ENCODE measurements around the gene FAM135A. TPM values are rescaled to one million over a fixed set of nuclear protein-coding genes. Genes with fewer than 3 reads are reported as not detected.

The FAM135A gene
- total and polyA plus RNA-seq, 2 of the 4 experiments (the other 2 are of a cell fraction): 2.2 to 7.9 TPM

GRCh38 chr6:70538376-70538775 lies 125.1 kb downstream of the FAM135A start:
- Histone ChIP-seq H3K27me3 (ENCODE audit: control insufficient read depth, insufficient read depth, low read length) (no peaks in the 10 kb centered on the region), H3K56ac (ENCODE audit: extremely low read depth, insufficient read depth, low read length) (no peak overlapping the region), H3K9me1 (ENCODE audit: insufficient read depth, low read length) (no peaks in the 10 kb centered on the region), H2BK20ac (ENCODE audit: low read depth, low read length) (no peak overlapping the region), H3K36me3 (ENCODE audit: control insufficient read depth, insufficient read depth, low read length) (peaks cover 5% of the 10 kb centered on the region; the same call in 1 of the 2 replicates), H3K4me2 (ENCODE audit: low read depth, low read length) (no peak overlapping the region), H2BK5ac (ENCODE audit: low read depth, low read length, poor library complexity, severe bottlenecking) (no peak overlapping the region), H3K9ac (ENCODE audit: low read depth, low read length) (no peak overlapping the region), H3K14ac (replicated peaks; ENCODE audit: low read depth, low read length) (no peak overlapping the region), H2BK15ac (ENCODE audit: low read depth, low read length) (no peak overlapping the region), H3K4me1 (ENCODE audit: control insufficient read depth, insufficient read depth, low read length) (no peaks in the 10 kb centered on the region), H4K91ac (ENCODE audit: insufficient read depth, low read depth, low read length) (no peak overlapping the region), H2AFZ (replicated peaks; ENCODE audit: low read length, poor library complexity) (no peak overlapping the region), H3K9me3 (ENCODE audit: control insufficient read depth, insufficient read depth, low read length) (no peaks in the 10 kb centered on the region), H3K79me1 (ENCODE audit: low read depth in 1 of 2, low read length in 2 of 2) (no peaks in the 10 kb centered on the region), H3K23ac (ENCODE audit: low read depth, low read length) (no peak overlapping the region), H3K27ac (ENCODE audit: insufficient read depth, low read length) (no peak overlapping the region), H2AK9ac (replicated peaks; ENCODE audit: low read depth, low read length, poor library complexity) (no peak overlapping the region), H2BK120ac (ENCODE audit: low read depth, low read length) (no peak overlapping the region), H3K4me3 (ENCODE audit: insufficient read depth, low read depth, low read length) (no peak overlapping the region), H3K4ac (ENCODE audit: low read depth, low read length) (no peak overlapping the region), H4K20me1 (ENCODE audit: insufficient read depth, low read length) (no peaks in the 10 kb centered on the region), H4K8ac (ENCODE audit: low read depth in 2 of 2, low read length in 2 of 2) (no peak overlapping the region), H4K5ac (ENCODE audit: low read depth, low read length) (no peak overlapping the region), H3K18ac (ENCODE audit: low read depth, low read length) (no peak overlapping the region), H2AK5ac (ENCODE audit: low read depth, low read length) (no peak overlapping the region)
- DNase-seq (no peak), ATAC-seq (ENCODE audit: low read depth) (no peak)
- POLR2A ChIA-PET (ENCODE audit: unreplicated experiment): no interaction called here
- BruUV-seq (replicated peaks): no TSS peak
- TF ChIP-seq POLR2A (IDR thresholded peaks at IDR 0.05; ENCODE audit: low read depth, low read length): no peak
- TF ChIP-seq RCOR1 (IDR thresholded peaks at IDR 0.05; ENCODE audit: insufficient replicate concordance, low read length): no peak
- TF ChIP-seq, protein P1, sequence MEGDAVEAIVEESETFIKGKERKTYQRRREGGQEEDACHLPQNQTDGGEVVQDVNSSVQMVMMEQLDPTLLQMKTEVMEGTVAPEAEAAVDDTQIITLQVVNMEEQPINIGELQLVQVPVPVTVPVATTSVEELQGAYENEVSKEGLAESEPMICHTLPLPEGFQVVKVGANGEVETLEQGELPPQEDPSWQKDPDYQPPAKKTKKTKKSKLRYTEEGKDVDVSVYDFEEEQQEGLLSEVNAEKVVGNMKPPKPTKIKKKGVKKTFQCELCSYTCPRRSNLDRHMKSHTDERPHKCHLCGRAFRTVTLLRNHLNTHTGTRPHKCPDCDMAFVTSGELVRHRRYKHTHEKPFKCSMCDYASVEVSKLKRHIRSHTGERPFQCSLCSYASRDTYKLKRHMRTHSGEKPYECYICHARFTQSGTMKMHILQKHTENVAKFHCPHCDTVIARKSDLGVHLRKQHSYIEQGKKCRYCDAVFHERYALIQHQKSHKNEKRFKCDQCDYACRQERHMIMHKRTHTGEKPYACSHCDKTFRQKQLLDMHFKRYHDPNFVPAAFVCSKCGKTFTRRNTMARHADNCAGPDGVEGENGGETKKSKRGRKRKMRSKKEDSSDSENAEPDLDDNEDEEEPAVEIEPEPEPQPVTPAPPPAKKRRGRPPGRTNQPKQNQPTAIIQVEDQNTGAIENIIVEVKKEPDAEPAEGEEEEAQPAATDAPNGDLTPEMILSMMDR (conservative IDR thresholded peaks at IDR 0.05; ENCODE audit: low read depth, low read length): no peak
- in situ Hi-C loops (cut with MboI; ENCODE audit: low sequenced_read_pairs): no loop called here
- dilution Hi-C loops (cut with HindIII; ENCODE audit: low sequenced_read_pairs, unreplicated experiment): no loop called here
- CTCF ChIA-PET: no interaction called here
- WGBS, 2 experiments (ENCODE audit: extremely low coverage in 2 of 2, insufficient read length in 1 of 2): no CpG with 5 or more reads among the region's 1 CpG
- intact Hi-C loops (cut with micrococcal nuclease): loop anchor here (10.0 kb wide), 1 partner anchor 256 kb away; no protein-coding TSS in a partner anchor

All from IMR-90 (cell line).